GM23338 (cell line): Measurements from ENCODE around the gene CCDC127. TPM values are rescaled to one million over a fixed set of nuclear protein-coding genes. Genes with fewer than 3 reads are reported as not detected.

ENCODE experiments used
- ATAC-seq: fragments of 200-7000 bp; cut with Tn5 transposase; 3 replicates; pipeline ENCODE4 v1.9.1; 2020
- DNase-seq: peaks from one replicate; pipeline ENCODE4 v3.0.0-alpha.2; 2015; ENCODE audit warnings: low spot score
- H2AFZ ChIP-seq: fragments of 200-600 bp; sonication (generic); 2 replicates; pipeline ENCODE4 v1.8.0; 2016; ENCODE audit warnings: antibody characterized with exemption, mild to moderate bottlenecking, moderate library complexity
- H3F3A ChIP-seq: fragments of 200-600 bp; sonication (generic); replicated peaks from 2 replicates; pipeline ENCODE4 v1.8.0; 2017; ENCODE audit warnings: antibody characterized with exemption, mixed run types, low read depth
- H3K27ac ChIP-seq: fragments of 200-600 bp; sonication (generic); 2 replicates; pipeline ENCODE4 v1.6.1; 2016; ENCODE audit warnings: low read depth
- H3K27me3 ChIP-seq: fragments of 200-600 bp; sonication (generic); 2 replicates; pipeline ENCODE4 v1.8.0; 2016; ENCODE audit warnings: mild to moderate bottlenecking, mixed run types, moderate library complexity; ENCODE audit not compliant: insufficient read depth
- H3K36me3 ChIP-seq: fragments of 200-600 bp; sonication (generic); 2 replicates; pipeline ENCODE4 v1.8.0; 2016; ENCODE audit warnings: mild to moderate bottlenecking; ENCODE audit not compliant: insufficient read depth
- H3K4me1 ChIP-seq: fragments of 200-600 bp; sonication (generic); 2 replicates; pipeline ENCODE4 v1.8.0; 2016; ENCODE audit warnings: mild to moderate bottlenecking, moderate library complexity; ENCODE audit not compliant: insufficient read depth
- H3K4me2 ChIP-seq: fragments of 200-600 bp; sonication (generic); 2 replicates; pipeline ENCODE4 v1.7.1; 2017; ENCODE audit warnings: mixed run types
- H3K4me3 ChIP-seq: fragments of 200-600 bp; sonication (generic); 2 replicates; pipeline ENCODE4 v1.6.1; 2016; ENCODE audit warnings: mixed run types
- H3K79me2 ChIP-seq: fragments of 200-600 bp; sonication (generic); replicated peaks from 2 replicates; pipeline ENCODE4 v1.8.0; 2017; ENCODE audit warnings: mild to moderate bottlenecking; ENCODE audit not compliant: insufficient read depth
- H3K9me2 ChIP-seq: fragments of 200-600 bp; sonication (generic); 2 replicates; pipeline ENCODE4 v1.8.0; 2017; ENCODE audit not compliant: insufficient read depth
- H4K20me1 ChIP-seq: fragments of 200-600 bp; sonication (generic); replicated peaks from 2 replicates; pipeline ENCODE4 v1.8.0; 2017; ENCODE audit warnings: mild to moderate bottlenecking; ENCODE audit not compliant: insufficient read depth
- H3K27ac Mint-ChIP-seq: 2 replicates; pipeline ENCODE4 v1.8.0; 2020; ENCODE audit warnings: inconsistent platforms, mild to moderate bottlenecking, moderate library complexity, mixed read lengths
- H3K27me3 Mint-ChIP-seq: 3 replicates; pipeline ENCODE4 v1.8.0; 2022; ENCODE audit warnings: low read depth, mild to moderate bottlenecking, moderate library complexity, mixed read lengths, inconsistent platforms; ENCODE audit not compliant: insufficient read depth, poor library complexity
- H3K36me3 Mint-ChIP-seq: 3 replicates; pipeline ENCODE4 v1.8.0; 2021; ENCODE audit warnings: low read depth, mild to moderate bottlenecking, inconsistent platforms, moderate library complexity, mixed read lengths
- H3K4me1 Mint-ChIP-seq: 3 replicates; pipeline ENCODE4 v1.8.0; 2020; ENCODE audit warnings: mild to moderate bottlenecking, inconsistent platforms, mixed read lengths
- H3K4me3 Mint-ChIP-seq: 3 replicates; pipeline ENCODE4 v1.8.0; 2021; ENCODE audit warnings: moderate library complexity, mild to moderate bottlenecking, inconsistent platforms, mixed read lengths
- H3K9me3 Mint-ChIP-seq: 3 replicates; pipeline ENCODE4 v1.8.0; 2020; ENCODE audit warnings: moderate library complexity, mild to moderate bottlenecking, inconsistent platforms, mixed read lengths
- CTCF ChIP-seq, 2 experiments: fragments of 200-600 bp in 1 of 2; sonication (generic) in 1 of 2; conservative IDR thresholded peaks; 2 replicates each; pipeline versions ENCODE4 v1.5.1 to v1.6.1; 2016 to 2017; ENCODE audit warnings: antibody characterized with exemption in 2 of 2, low read depth in 2 of 2, mild to moderate bottlenecking in 2 of 2, moderate library complexity in 1 of 2
- JUNB ChIP-seq: IDR thresholded peaks from one replicate; pipeline ENCODE4 v1.6.1; 2016; ENCODE audit warnings: antibody characterized with exemption; ENCODE audit not compliant: unreplicated experiment
- NANOG ChIP-seq: IDR thresholded peaks from 2 replicates; pipeline ENCODE4 v1.6.1; 2016; ENCODE audit warnings: antibody characterized with exemption, borderline replicate concordance
- POLR2AphosphoS5 ChIP-seq: IDR thresholded peaks from 2 replicates; pipeline ENCODE4 v1.6.1; 2016; ENCODE audit warnings: antibody characterized with exemption, low read depth
- REST ChIP-seq: IDR thresholded peaks from one replicate; pipeline ENCODE4 v1.6.1; 2018; ENCODE audit warnings: antibody characterized with exemption; ENCODE audit not compliant: unreplicated experiment
- ZNF462 ChIP-seq: fragments of 250-450 bp; sonication (Bioruptor Pico); IDR thresholded peaks from 2 replicates; pipeline ENCODE4 v1.5.0; 2020; ENCODE audit warnings: mild to moderate bottlenecking, moderate library complexity
- polyA plus RNA-seq: library from polyadenylated mRNA; unstranded; fragments of >200 nt; fragmentation: Nextera tagmentation; extraction: Ambion mirVana; gene quantifications from 2 replicates; pipeline ENCODE4 v1.2.1, GENCODE V29; 2016
- total RNA-seq: library from RNA; depleted of rRNA; stranded (reverse); fragments of >200 nt; shearing (Covaris generic); gene quantifications from 2 replicates; pipeline ENCODE4 v1.2.3, GENCODE V29; 2014

Gene CCDC127
- total and polyA plus RNA-seq, 2 experiments from 2014 or later = 6.0 to 7.2 TPM

GRCh38 chr5:189976-190365 is 28.0 kb downstream of the CCDC127 start:
- Mint-ChIP-seq H3K4me3 (no peak overlapping the region), H3K9me3 (no peaks in the 10 kb centered on the region; the same call in 2 of the 3 replicates), H3K4me1 (peaks cover 16% of the 10 kb centered on the region), H3K27me3 (peaks cover 16% of the 10 kb centered on the region), H3K27ac (no peak overlapping the region), H3K36me3 (no peaks in the 10 kb centered on the region; the same call in 2 of the 3 replicates)
- Histone ChIP-seq H3K9me2 (no peaks in the 10 kb centered on the region), H3K27me3 (no peaks in the 10 kb centered on the region), H4K20me1 (no peaks in the 10 kb centered on the region; the same call in 1 of the 2 replicates), H3K4me2 (no peak overlapping the region), H2AFZ (no peak overlapping the region), H3K4me1 (no peaks in the 10 kb centered on the region; the same call in 1 of the 2 replicates), H3K27ac (no peak overlapping the region), H3F3A (0 out of 2 replicates have a peak, but pooled peaks cover 2% of the 10 kb centered on the region), H3K79me2 (no peaks in the 10 kb centered on the region), H3K4me3 (no peak overlapping the region), H3K36me3 (no peaks in the 10 kb centered on the region)
- DNase-seq (no peak), ATAC-seq (no peak)
- TF ChIP-seq CTCF (conservative IDR thresholded peaks at IDR 0.05; ENCODE audit: low read depth in 2 of 2) (no peak), REST (no peak), ZNF462 (no peak), POLR2AphosphoS5 (no peak), JUNB (no peak), NANOG (no peak)
